Measurements from ENCODE around the gene MCRIP1.

- TF ChIP-seq CTCF (IDR thresholded peaks at IDR 0.05) = no peak
- TF ChIP-seq POLR2AphosphoS5 (IDR thresholded peaks at IDR 0.05) = no peak
- TF ChIP-seq POLR2A (IDR thresholded peaks at IDR 0.05) = no peak
Observed at GRCh38 chr17:81822312-81822637, 10.8 kb downstream of the MCRIP1 start.
